Middle frontal gyrus (tissue), 1 donor: ENCODE measurements around the gene ATG2B.
"Not testable (repeated sequence)": the region's sequence is repeated elsewhere in the genome, so short reads cannot be mapped to it uniquely, and the experiment has no call there.

ENCODE experiments used
- DNase-seq: peaks from one replicate; pipeline ENCODE4 v3.0.0-alpha.2; 2015; ENCODE audit warnings: low spot score; ENCODE audit errors: extremely low spot score

Gene ATG2B

DNA sequence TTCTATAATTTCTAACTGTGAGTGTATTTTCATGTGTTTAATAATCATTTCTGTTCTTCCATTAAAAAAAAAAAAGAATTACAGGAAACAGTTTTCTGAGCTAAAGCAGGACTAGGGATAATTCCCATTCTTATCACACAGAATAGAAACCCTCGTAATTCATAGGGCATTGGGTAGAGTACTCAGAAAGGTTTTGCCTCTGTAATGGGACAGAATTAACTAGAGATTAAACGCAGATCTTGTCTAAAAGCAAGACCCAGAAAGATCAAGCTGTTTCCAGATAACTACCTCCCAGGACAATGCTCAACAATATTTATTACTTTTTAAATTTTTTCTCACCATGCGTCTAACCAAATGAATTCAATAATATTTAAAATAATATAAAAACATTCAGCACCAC, 10.4 kb upstream of the ATG2B start:
- DNase-seq: no peak

DNA sequence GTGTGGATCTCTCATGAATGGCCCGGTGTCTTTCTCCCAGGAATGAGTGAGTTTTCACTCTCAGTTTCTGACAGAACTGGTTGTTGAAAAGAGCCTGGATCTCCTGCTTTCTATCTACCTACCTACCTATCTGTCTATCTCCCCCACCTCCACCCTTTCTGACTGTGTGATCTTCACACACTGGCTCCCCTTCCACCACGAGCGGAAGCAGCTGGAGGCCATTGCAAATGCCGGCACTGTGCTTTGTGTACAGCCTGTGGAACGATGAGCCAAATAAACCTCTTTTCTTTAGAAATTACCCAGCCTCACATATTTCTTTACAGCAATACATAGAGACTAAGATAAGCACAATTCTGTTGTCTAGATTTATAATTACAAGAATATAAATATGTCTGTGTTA, 7.4 kb upstream of the ATG2B start:
- DNase-seq: no peak

DNA sequence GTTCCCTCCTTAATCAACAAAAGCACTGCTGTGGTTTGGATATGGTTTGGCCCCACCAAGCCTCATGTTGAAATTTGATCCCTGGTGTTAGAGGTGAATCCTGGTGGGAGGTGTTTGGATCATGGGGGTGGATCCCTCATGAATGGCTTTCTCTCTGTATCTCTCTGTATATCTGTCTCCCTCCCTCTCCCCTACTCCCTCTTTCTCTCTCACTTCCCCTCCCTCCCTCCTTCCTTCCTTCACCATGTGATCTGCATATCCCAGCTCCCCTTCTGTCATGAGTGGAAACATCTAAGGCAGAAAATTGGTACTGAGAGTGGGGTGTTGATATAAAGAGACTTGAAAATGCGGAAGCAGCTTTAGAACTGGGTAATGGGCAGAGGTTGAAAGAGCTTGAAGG, 5.4 kb upstream of the ATG2B start:
- no peak for DNase-seq

DNA sequence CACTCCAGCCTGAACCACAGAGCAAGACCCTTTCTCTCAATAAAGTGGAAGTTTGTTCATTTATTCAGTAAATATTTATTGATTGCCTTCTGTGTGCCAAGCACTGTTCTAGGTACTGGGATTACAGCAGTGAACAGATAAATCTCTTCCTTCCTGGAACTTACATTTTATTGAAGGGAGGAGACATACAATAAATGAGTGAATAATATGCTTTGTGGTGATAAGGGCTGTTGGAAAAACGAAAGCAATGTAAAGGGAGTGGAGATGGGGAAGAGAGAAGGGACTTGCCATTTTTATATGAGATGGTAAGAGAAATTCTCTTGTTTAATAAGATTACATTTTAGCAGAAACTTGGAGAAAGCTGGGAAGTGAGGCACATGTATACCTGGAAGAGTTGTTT, 1.8 kb upstream of the ATG2B start:
- no peak for DNase-seq

DNA sequence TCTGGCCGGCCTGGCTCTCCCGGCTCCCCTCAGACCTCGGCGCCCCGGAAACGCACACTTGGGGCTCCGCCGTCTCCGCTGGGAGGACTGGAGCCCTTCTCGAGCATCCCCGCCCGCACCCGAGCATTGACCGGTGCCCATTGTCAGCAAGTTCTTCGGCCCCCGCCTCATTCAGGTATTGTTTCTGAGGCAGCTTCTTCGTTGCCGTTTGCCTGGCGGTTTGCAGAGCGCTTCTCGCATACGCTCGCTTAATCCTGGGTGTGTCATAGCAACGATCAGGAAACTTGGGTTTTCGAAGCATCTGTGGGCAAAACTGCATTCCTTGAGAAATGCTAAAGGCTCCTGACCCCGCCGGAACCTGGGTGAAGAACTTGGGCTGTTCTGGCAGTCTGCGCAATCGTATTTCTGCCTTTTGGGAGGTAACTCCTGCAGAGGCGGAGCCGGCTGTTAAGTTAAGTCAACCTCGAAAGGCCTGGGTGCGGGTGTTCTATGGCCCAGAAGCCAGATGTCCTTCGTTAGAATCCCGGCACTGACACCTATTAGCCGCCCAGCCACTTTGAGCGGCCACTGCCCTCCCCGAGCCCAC, 703 bp upstream of the ATG2B start:
- no peak for DNase-seq

DNA sequence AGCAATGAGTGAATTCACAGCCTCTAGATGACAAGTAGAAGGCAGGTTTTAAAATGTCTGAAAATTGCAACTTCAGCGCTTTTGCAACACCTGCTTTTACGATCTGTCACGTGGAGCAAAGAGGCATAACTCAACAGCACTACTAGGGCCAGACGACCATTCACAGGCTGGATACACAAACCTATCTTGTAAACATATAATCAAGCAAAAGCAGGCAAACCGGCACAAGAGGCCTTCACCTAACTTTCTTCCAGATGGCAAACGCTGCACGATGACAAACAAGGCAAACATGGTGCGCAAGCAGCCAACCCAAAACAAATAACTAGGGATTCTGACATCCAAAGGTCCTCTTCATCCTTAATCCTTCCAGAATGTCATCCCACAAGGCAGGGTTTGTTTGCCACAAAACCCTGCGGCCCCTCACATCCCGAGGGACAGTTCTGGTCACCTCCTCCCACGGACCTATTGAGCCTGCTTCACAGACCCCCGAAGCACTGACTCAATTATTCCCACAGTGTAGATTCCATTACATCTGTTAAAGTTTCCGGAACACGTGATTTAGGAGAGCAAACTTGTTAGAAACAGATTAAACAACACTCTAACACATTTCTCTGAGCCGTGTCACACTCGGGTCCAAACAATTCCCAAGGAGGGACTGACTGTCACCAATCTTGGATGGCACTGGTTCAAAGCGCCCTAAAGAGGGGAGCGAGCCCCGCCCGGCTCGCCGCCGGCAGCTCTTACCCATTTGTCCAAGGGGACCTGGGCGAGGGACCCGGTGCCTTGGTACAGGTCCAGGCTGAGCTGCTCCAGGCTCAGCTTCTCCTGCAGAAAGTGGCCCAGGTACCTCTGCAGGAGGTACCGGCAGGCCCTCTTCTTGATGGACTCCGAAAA, 823 bp downstream of the ATG2B start:
- DNase-seq: no peak

DNA sequence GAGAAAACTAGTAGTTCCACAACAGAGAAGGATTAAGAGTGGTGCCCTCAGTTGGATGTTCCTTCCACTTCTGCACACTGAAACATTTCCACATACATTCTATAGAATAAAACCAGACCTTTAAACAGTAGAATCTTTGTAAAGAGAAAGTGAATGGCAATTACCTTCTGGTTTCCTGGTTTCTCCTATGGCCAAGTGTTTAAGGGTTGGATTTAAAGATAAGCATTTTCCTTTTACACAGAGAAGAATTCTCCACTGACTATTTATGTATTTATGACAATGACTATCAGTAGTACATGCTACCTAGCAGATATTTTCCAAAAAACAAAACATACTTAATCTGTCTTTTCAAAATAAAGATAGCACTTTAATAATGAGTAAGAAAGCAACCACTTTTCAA, 3.2 kb downstream of the ATG2B start:
- DNase-seq: no peak

DNA sequence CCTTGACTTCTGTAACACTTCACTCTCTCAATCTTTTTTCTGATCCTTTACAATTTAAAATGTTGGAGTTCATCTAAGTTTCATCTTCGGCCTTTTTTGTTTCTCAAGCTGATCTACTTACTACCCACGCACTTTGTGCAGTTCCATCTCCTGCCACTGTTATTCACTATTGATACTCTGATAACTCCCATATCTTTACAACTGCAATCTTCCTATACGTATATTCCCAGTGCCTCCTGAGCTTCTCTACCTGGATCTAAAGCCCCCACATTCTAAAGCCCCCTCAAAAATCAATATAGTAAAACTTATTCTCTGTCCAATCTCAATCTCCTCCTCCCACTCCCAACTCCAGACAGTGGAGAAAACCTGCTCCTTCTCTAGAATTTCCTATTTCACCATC, 5.9 kb downstream of the ATG2B start:
- DNase-seq: no peak

DNA sequence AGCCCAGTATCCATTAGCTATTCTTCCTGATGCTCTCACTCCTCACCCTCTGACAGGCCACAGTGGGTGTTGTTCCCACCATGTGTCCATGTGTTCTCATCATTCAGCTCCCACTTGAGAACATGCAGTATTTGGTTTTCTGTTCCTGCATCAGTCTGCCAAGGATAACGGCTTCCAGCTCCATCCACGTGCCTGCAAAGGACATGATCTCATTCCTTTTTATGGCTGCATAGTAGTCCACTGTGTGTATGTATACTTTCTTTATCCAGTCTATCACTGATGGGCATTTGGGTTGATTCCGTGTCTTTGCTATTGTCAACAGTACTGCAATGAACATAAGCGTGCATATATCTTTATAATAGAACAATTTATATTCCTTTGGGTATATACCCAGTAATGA, 8.9 kb downstream of the ATG2B start:
- no peak for DNase-seq

DNA sequence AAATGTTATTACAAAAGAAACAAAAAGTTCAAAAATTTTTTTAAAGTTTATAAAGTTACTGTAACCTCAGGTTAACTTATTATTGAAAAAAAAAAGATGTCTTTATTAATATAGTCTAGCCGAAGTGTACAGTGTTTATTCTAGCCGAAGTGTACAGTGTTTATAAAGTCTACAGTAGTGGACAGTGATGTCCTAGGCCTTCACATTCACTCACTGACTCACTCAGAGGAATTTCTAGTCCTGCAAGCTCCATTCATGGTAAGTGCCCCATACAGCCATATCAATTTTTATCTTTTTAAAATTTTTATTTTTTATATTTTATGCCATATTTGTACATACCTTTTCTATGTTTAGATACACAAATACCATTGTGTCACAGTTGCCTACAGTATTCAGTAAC, 10.4 kb downstream of the ATG2B start:
- no peak for DNase-seq

DNA sequence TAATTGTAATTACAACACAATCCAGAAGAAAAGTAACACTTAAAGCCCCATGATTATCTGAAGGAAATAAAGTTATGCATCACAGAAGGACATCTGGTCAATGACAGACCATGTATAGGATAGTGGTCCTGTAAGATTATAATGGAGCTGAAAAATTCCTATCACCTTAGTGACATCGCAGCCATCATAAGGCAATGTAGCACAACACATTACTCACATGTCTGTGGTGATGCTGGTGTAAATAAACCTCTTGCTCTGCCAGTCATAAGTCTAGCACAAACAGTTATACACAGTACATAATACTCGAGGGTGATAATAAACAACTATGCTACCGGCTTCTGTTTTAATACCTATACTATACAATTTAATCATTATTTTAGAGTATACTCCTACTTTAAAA, 11.2 kb downstream of the ATG2B start:
- DNase-seq: no peak

DNA sequence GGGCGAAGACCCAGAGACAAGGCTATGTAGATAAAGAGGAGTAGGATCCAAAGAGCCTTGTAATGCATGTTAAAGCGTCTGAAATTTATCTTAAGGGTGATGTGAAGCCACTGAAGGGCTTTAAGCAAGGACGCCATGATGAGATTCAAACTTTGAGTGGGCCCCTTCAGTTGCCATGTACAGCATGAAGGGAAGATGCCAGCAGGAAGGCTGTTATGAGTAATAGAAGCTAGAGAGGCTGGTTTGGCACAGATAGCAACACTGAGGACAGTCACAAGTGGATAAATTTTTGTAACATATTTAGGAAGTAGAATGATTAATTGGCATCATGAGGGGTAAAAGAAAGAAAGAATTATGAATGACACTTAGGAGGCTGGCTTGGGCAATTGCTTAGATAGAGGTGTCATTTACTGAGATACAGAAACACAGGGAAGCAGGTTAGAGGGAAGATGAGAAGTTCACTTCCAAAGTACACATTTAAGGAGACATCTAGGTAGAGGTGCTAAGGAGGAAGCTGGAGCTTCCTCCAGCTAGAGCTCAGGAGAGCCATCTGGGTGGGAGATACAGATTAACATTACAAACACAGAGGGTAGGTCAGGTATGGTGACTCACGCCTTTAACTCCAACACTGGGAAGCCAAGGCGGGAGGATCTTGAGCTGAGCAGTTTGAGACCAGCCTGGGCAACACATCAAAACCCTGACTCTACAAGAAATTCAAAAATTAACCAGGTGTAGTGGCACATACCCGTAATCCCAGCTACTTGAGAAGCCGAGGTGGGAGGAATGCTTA, 13.7 kb downstream of the ATG2B start:
- no peak for DNase-seq

DNA sequence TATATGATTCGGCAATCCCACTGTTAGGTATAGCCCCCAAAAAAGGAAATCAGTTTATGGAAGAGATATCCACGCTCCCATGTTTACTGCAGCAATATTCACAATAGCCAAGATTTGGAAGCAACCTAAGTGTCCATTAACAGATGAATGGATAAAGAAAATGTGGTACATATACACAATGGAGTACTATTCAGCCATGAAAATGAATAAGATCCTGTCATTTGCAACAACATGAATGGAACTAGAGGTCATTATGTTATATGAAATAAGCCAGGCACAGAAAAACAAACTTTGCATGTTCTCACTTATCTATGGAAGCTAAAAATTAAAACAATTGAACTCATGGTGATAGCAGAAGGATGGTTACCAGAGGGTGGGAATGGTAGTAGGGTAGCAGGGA, 15.2 kb downstream of the ATG2B start:
- not testable (repeated sequence) for DNase-seq

DNA sequence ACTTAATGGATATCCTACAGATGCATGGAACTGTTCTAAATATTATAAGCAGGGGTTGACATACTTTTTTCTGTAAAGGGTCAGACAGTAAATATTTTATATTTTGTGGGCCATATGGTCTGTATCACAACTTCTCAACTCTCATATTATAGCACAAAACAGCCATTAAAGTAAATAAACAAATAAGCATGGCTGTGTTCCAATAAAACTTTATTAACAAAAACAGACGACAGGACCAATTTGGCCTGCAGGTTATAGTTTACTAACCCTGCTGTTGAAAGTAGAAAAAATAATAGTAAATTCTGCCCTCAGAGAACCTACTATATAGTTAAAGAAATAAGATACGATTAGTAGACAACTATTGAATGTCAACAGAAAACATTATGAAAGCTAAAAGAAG, 17.5 kb downstream of the ATG2B start:
- no peak for DNase-seq

DNA sequence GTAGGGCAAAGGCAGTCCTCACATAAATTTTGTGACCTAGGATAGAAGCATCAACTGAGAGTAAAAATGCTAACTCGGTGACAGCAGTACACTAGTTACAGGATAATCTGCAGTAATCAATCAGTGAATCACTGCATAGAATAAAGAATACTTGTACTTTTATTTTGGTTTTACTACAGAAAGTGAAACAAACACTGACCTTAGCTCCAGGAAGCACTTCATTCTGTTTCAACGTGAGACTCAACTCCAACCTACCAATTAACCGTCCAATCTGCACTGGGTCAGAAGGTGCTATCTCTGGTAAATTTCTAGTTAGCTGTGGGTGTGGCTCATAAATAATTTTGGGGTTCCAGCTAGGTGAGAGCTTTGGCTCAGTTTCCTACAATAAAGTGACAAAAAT, 21.8 kb downstream of the ATG2B start:
- no peak for DNase-seq

DNA sequence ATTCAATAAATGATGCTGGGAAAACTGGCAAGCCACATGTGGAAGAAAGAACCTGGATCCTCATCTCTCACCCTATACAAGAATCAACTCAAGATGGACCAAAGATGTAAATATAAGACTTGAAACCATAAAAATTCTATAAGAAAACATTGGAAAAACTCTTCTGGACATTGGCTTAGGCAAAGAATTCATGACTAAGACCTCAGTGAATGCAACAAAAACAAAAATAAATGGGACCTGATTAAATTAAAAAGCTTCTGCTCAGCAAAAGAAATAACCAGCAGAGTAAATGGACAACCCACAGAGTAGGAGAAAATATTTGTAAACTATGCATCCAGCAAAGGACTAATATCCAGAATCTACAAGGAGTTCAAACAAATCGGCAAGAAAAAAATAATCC, 24.6 kb downstream of the ATG2B start:
- DNase-seq: no peak

DNA sequence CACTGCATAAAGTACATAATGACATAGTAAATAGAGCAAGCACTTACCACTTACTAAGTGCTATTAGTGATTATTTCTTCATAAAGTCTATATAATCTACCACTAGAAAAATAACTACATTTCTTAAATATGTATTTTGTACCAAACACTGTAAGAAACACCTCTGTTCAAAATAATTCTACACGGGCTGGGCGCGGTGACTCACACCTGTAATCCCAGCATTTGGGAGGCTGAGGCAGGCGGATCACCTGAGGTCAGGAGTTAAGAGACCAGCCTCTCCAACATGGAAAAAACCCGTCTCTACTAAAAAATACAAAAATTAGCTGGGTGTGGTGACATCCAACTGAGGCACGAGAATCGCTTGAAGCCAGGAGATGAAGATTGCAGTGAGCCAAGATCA, 38.9 kb downstream of the ATG2B start:
- DNase-seq: no peak

DNA sequence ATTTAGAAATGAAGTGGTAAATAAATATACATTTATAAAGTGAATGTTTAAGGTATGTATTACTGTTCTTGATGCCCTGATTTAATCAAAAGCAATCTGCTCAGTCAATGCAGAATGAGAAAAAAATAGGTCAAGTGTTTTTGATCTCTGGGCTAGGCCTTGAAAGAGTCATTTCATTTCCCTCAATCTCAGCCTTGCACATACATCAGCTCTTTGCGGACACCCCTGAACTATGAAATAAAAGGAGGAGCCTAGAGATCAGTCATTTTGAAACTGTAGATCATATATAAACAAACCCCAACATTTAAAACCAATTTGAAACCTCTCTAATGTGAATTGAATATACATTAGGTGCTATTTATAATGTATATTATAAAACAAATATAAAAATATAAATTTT, 42.5 kb downstream of the ATG2B start:
- no peak for DNase-seq

DNA sequence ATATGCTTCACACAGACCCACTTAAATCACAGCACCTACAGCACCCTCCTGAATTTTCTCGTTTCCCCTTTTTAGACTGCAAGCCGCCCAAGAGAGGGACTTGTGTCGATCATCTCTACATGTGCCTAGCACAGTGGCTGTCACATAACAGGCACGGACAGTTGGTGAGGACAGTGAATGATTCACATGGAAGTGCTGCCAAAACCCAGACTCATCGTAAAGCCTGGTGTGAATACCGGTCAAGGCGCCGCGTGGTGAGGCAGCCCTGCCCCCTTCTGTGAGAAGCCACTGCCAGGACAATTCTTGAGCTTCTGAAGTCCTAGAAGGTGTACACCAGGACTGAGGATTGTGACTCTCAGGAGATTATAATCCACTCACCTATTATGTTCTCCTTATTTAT, 44.3 kb downstream of the ATG2B start:
- no peak for DNase-seq

DNA sequence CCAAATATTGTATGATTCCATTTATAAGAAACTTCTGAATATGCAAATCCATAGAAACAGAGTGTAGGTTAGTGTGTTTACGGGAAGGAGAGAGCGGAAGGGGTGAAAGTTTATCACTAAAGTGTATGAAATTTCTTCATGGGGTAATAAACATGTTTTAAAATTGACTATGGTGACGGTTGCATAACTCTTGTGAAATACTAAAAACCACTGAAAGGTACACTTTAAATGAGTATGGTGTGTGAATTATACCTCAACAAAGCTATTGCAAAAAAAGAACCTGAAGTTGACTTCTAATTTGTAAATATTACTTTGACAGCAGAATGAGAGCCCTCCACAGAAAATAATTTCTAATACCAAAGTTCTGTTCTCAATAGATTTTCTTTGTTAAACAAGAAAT, 47.1 kb downstream of the ATG2B start:
- no peak for DNase-seq

DNA sequence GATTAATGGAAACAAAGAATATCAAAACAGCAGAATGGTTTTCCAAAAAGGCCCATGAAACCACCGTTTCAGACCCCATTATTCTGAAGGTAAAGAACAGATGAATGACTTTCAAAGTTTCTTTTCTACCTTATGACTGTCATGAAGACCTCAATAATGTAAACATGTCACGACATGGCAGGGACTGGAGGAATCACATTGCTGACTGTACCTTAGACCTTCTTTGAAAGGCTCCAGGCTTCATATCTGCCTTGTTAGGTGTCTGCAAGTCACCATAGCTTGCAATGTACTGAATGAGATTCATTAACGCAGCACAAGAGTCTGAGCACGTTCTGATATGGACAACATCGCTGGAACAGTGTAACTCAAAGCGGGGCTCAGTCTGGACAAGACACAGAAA, 52.2 kb downstream of the ATG2B start:
- DNase-seq: no peak

DNA sequence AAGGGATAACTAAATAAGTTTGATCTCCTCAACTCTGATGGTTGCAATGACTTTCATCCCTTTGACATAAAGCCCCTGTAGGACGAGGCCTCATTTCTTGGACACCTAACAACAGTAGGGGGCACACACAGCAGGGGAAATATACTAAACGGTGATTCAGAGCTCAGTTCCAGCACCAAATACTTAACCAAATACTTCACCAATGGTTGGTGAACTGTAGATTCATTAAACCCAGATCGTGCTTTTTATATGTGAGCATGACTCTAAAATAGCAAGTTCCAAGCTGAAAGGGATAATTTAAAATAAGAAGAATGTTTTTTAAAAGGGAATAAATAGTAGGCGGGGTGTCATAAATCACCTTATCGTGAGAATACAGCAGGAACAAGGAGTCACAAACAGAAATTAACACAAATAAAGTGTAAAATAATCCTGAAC, 53.2 kb downstream of the ATG2B start:
- no peak for DNase-seq
